ENCODE measurements around the gene TPM1.

The TPM1 gene

DNA sequence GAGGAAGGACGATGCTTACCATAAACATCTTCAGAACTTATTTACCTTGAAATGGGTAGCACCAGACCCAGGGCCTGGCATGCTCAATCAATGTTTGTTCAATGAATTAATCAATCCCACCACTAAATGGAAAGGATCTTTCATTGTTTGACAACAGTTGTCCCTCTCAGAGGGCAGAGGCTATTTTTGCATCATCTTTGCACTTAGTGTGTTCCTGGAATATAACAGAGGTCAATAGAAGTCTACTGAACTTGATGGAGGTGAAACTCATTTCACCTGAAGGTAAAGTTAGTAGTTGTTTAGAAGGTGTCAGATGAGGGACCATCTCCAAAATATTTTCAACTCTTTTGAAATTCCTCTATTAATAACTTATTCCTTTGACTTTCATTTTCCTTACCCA, 42.3 kb downstream of the TPM1 start:
- Histone ChIP-seq H3K4me1 (ENCODE audit: control insufficient read depth in 1 of 2, insufficient read depth in 1 of 2, low read depth in 1 of 2, low read length in 1 of 2) (no peaks in the 10 kb centered on the region), H3K4me3 (ENCODE audit: low read depth in 1 of 2, low read length in 1 of 2) (no peak overlapping the region), H3K27ac (no peak overlapping the region), H3K9me3 (no peaks in the 10 kb centered on the region), H3K27me3 (no peaks in the 10 kb centered on the region), H3K36me3 (no peaks in the 10 kb centered on the region)
- TF ChIP-seq CTCF (IDR thresholded peaks at IDR 0.05): no peak

DNA sequence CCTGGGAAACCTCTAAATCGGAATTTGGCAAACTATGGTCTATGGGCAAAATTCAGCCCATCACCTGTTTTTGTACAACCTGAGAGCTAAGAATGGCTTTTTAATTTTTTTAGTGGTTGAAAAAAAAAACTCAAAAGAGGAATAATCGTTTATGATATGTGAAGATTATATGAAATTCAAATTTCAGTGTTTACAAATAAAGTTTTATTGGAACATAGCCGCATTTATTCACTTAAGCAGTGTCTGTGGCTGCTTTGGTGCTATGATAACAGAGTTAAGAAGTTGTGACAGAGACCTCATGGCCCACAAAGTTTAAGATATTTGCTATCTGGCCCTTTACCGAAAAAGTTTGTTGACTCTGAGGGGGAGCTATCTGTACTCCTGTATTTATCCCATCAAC, 42.7 kb downstream of the TPM1 start:
- Histone ChIP-seq H3K27me3 (no peaks in the 10 kb centered on the region), H3K9me3 (no peaks in the 10 kb centered on the region), H3K27ac (no peak overlapping the region), H3K36me3 (no peaks in the 10 kb centered on the region), H3K4me1 (ENCODE audit: control insufficient read depth in 1 of 2, insufficient read depth in 1 of 2, low read depth in 1 of 2, low read length in 1 of 2) (no peaks in the 10 kb centered on the region), H3K4me3 (ENCODE audit: low read depth in 1 of 2, low read length in 1 of 2) (no peak overlapping the region)
- no peak for TF ChIP-seq CTCF (IDR thresholded peaks at IDR 0.05)

DNA sequence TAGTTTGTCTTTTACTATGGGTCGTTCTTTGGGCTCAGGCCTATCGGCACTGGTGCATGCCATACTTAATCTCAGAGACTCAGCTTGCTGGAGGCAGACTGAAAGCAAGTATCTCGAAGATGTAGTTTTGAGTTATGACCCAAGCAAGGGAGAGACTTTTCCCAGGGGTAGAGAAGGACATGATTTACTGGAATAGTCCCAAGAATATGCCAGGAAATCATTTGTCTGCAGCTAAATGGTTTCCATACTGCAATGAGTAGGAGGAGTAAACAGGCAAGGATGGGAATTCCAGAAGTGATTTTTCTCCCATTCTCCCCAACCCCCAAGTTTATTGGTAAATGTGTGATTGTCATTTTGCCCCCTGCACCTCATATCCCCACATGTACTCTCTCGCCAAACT, 43.7 kb downstream of the TPM1 start:
- H3K27me3 ChIP-seq: no peaks in the 10 kb centered on the region
- no peaks in the 10 kb centered on the region for H3K4me1 ChIP-seq (ENCODE audit: control insufficient read depth in 1 of 2, insufficient read depth in 1 of 2, low read depth in 1 of 2, low read length in 1 of 2)
- no peak for TF ChIP-seq CTCF (IDR thresholded peaks at IDR 0.05)
- no peak overlapping the region for H3K27ac ChIP-seq
- no peaks in the 10 kb centered on the region for H3K9me3 ChIP-seq
- H3K4me3 ChIP-seq (ENCODE audit: low read depth in 1 of 2, low read length in 1 of 2): no peak overlapping the region
- H3K36me3 ChIP-seq: no peaks in the 10 kb centered on the region

DNA sequence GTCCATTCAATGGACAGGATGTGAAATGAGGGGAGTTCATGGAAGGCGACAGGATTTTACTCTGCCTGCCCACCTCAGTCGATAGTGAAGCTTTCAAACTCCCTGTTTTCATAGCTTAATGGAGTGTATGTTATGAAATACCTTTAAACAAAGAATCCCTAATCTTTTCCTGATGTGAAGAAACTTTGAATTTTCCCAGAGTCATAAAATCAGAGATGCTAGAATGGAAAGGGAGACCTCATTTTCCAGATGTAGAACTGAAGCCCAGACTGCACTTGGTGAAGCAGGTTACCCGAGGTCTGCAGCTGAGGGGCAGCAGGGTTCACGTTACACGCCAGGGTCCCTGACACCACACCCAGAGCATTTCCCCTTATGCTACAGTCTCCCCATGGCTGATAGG, 44.4 kb downstream of the TPM1 start:
- H3K36me3 ChIP-seq: no peaks in the 10 kb centered on the region
- H3K9me3 ChIP-seq: no peaks in the 10 kb centered on the region
- no peak overlapping the region for H3K4me3 ChIP-seq (ENCODE audit: low read depth in 1 of 2, low read length in 1 of 2)
- H3K27ac ChIP-seq: no peak overlapping the region
- no peak for TF ChIP-seq CTCF (IDR thresholded peaks at IDR 0.05)
- H3K27me3 ChIP-seq: no peaks in the 10 kb centered on the region
- no peaks in the 10 kb centered on the region for H3K4me1 ChIP-seq (ENCODE audit: control insufficient read depth in 1 of 2, insufficient read depth in 1 of 2, low read depth in 1 of 2, low read length in 1 of 2)

- Histone ChIP-seq H3K27ac (no peak overlapping the region), H3K4me3 (ENCODE audit: low read depth in 1 of 2, low read length in 1 of 2) (no peak overlapping the region), H3K36me3 (no peaks in the 10 kb centered on the region), H3K27me3 (no peaks in the 10 kb centered on the region), H3K9me3 (no peaks in the 10 kb centered on the region), H3K4me1 (ENCODE audit: control insufficient read depth in 1 of 2, insufficient read depth in 1 of 2, low read depth in 1 of 2, low read length in 1 of 2) (peaks cover 0 to 3% of the 10 kb centered on the region in 2 experiments)
- TF ChIP-seq CTCF (IDR thresholded peaks at IDR 0.05): no peak
These were observed 46.1 kb downstream of the TPM1 start for GRCh38 chr15:63088533-63089245.
